Gastroesophageal sphincter (tissue), 4 donors: ENCODE measurements around the gene DOK6. TPM values are rescaled to one million over a fixed set of nuclear protein-coding genes. Genes with fewer than 3 reads are reported as not detected.

Experiments
- ATAC-seq: fragments of 150-250 bp; one replicate; pipeline ENCODE4 v1.9.1; 2016; ENCODE audit warnings: mild to moderate bottlenecking, moderate library complexity
- H3K27ac ChIP-seq, 4 donors: fragments of 200-600 bp; sonication (generic) in 3 of 4; 1 replicate in 3 of 4; 2 replicates in 1 of 4; pipeline ENCODE4 v1.5.1; 2016 to 2019
- H3K27me3 ChIP-seq: fragments of 200-600 bp; sonication (generic); one replicate; pipeline ENCODE4 v1.5.1; 2019
- H3K36me3 ChIP-seq, 2 donors: fragments of 200-600 bp; sonication (generic); one replicate each; pipeline ENCODE4 v1.5.1; 2019; ENCODE audit warnings: control low read depth in 1 of 2
- H3K4me1 ChIP-seq, 3 donors: fragments of 200-600 bp; sonication (generic); 1 replicate in 2 of 3; 2 replicates in 1 of 3; pipeline ENCODE4 v1.5.1; 2016 to 2019; ENCODE audit warnings: control low read depth in 2 of 3
- H3K4me3 ChIP-seq, 2 donors: fragments of 200-600 bp; sonication (generic); one replicate each; pipeline ENCODE4 v1.5.1; 2019; ENCODE audit warnings: mild to moderate bottlenecking in 1 of 2, moderate library complexity in 1 of 2
- H3K9me3 ChIP-seq, 3 donors: fragments of 200-600 bp; sonication (generic); one replicate each; pipeline ENCODE4 v1.5.1; 2017 to 2019; ENCODE audit warnings: control low read depth in 2 of 3
- CTCF ChIP-seq, 4 experiments: fragments of 200-600 bp in 2 of 4; fragments of 450-650 bp in 2 of 4; sonication (generic) in 1 of 4; IDR thresholded peaks; one replicate each; pipeline ENCODE4 v1.5.1; 2017 to 2019; ENCODE audit warnings: antibody characterized with exemption in 4 of 4, mild to moderate bottlenecking in 2 of 4, moderate library complexity in 2 of 4
- EP300 ChIP-seq: sonication (generic); formaldehyde crosslinking; IDR thresholded peaks from one replicate; pipeline ENCODE4 v1.6.1; 2017; ENCODE audit warnings: antibody characterized with exemption, mild to moderate bottlenecking
- POLR2A ChIP-seq, 2 donors: fragments of 450-650 bp; IDR thresholded peaks; one replicate each; pipeline ENCODE4 v1.6.1; 2017; ENCODE audit warnings: antibody characterized with exemption in 2 of 2, mild to moderate bottlenecking in 2 of 2, moderate library complexity in 1 of 2
- POLR2AphosphoS5 ChIP-seq: sonication (generic); formaldehyde crosslinking; IDR thresholded peaks from one replicate; pipeline ENCODE4 v1.6.1; 2017; ENCODE audit warnings: antibody characterized with exemption
- WGBS, 2 donors: methylation state at CpG; one replicate each; pipeline ENCODE4 v1.1.5; 2018; ENCODE audit warnings: low coverage in 1 of 2; 5-methylcytosine and 5-hydroxymethylcytosine counted together
- total RNA-seq, 4 donors: library from RNA; depleted of rRNA; stranded (reverse); fragments of >200 nt; gene quantifications; one replicate each; pipeline ENCODE4 v1.1.0, GENCODE V29; 2016

DOK6 gene
- total RNA-seq, 4 donors from 2014 or later: 0.62 to 3.4 (median 2.7) TPM

GRCh38 chr18:69387186-69387585, 13.5 kb upstream of the DOK6 start:
- no peak for TF ChIP-seq POLR2AphosphoS5
- no peak for TF ChIP-seq POLR2A (IDR thresholded peaks at IDR 0.05)
- Histone ChIP-seq H3K4me3 (no peak overlapping the region), H3K27me3 (no peaks in the 10 kb centered on the region), H3K4me1 (no peaks in the 10 kb centered on the region), H3K9me3 (no peaks in the 10 kb centered on the region), H3K36me3 (no peaks in the 10 kb centered on the region), H3K27ac (no peak overlapping the region)
- no peak for ATAC-seq
- 20 to 63% methylated on average over 1 to 2 of the region's 2 CpGs for WGBS, 2 donors

- H3K27ac ChIP-seq: no peak overlapping the region
- TF ChIP-seq CTCF (IDR thresholded peaks at IDR 0.05) (no peak), POLR2A (IDR thresholded peaks at IDR 0.05) (no peak), EP300 (no peak), POLR2AphosphoS5 (no peak)
- H3K4me1 ChIP-seq: no peaks in the 10 kb centered on the region
- no peak overlapping the region for H3K4me3 ChIP-seq
- H3K36me3 ChIP-seq: no peaks in the 10 kb centered on the region
- WGBS, 2 donors: 89 to 100% methylated on average over 1 of the region's 1 CpG
- H3K27me3 ChIP-seq: no peaks in the 10 kb centered on the region
- no peaks in the 10 kb centered on the region for H3K9me3 ChIP-seq
- ATAC-seq: no peak
Observed at GRCh38 chr18:69388222-69388621, 12.5 kb upstream of the DOK6 start.

GRCh38 chr18:69397096-69397495, 3.6 kb upstream of the DOK6 start:
- Histone ChIP-seq H3K4me1 (peaks cover 0 to 12% (median 0%) of the 10 kb centered on the region in 3 donors), H3K4me3 (no peak overlapping the region), H3K9me3 (peaks cover 0 to 4% (median 0%) of the 10 kb centered on the region in 3 donors), H3K27ac (no peak overlapping the region), H3K36me3 (no peaks in the 10 kb centered on the region), H3K27me3 (peaks cover 18% of the 10 kb centered on the region)
- TF ChIP-seq EP300: no peak
- TF ChIP-seq CTCF (IDR thresholded peaks at IDR 0.05): no peak
- no peak for TF ChIP-seq POLR2A (IDR thresholded peaks at IDR 0.05)
- no peak for TF ChIP-seq POLR2AphosphoS5
- WGBS, 2 donors: 76 to 97% methylated on average over 4 of the region's 7 CpGs
- no peak for ATAC-seq

GRCh38 chr18:69399253-69399652, 1.4 kb upstream of the DOK6 start:
- 60 to 70% methylated on average over 3 of the region's 3 CpGs for WGBS, 2 donors
- TF ChIP-seq POLR2A (IDR thresholded peaks at IDR 0.05) (no peak), POLR2AphosphoS5 (no peak), CTCF (IDR thresholded peaks at IDR 0.05) (no peak), EP300 (no peak)
- H3K9me3 ChIP-seq: peaks cover 0 to 4% (median 0%) of the 10 kb centered on the region in 3 donors
- no peak overlapping the region for H3K27ac ChIP-seq
- peaks cover 35% of the 10 kb centered on the region for H3K27me3 ChIP-seq
- no peak for ATAC-seq
- no peak overlapping the region for H3K4me3 ChIP-seq
- no peaks in the 10 kb centered on the region for H3K36me3 ChIP-seq
- H3K4me1 ChIP-seq: peaks cover 0 to 19% (median 0%) of the 10 kb centered on the region in 3 donors

GRCh38 chr18:69400976-69401225, 213 bp downstream of the DOK6 start:
- WGBS, 2 donors: no CpG with 5 or more reads among the region's 47 CpGs

More at GRCh38 chr18:69400976-69401225, 213 bp downstream of the DOK6 start:
- no peak for TF ChIP-seq POLR2AphosphoS5
- no peak for TF ChIP-seq CTCF (IDR thresholded peaks at IDR 0.05)
- TF ChIP-seq POLR2A (IDR thresholded peaks at IDR 0.05): no peak
- no peak for TF ChIP-seq EP300
- H3K4me3 ChIP-seq: peak overlapping the region; percentile 38 to 61
- H3K9me3 ChIP-seq: peaks cover 0 to 4% (median 0%) of the 10 kb centered on the region in 3 donors
- peaks cover 36% of the 10 kb centered on the region for H3K27me3 ChIP-seq
- peak overlapping the region in 3 of 4 donors; percentile 0 to 80 (median 69) for H3K27ac ChIP-seq
- H3K4me1 ChIP-seq: peaks cover 0 to 19% (median 0%) of the 10 kb centered on the region in 3 donors
- no peaks in the 10 kb centered on the region for H3K36me3 ChIP-seq
- no peak for ATAC-seq
